GM21528 (cell line): ENCODE data around the gene PPIA.
"Not testable (repeated sequence)": the region's sequence is repeated elsewhere in the genome, so short reads cannot be mapped to it uniquely, and the experiment has no call there.

Experiments used
- ATAC-seq: cut with Tn5 transposase; IDR thresholded peaks from one replicate; pipeline ENCODE4 v1.9.1; 2021; ENCODE audit warnings: mild to moderate bottlenecking, moderate library complexity; ENCODE audit not compliant: unreplicated experiment, low FRiP score

PPIA gene

DNA sequence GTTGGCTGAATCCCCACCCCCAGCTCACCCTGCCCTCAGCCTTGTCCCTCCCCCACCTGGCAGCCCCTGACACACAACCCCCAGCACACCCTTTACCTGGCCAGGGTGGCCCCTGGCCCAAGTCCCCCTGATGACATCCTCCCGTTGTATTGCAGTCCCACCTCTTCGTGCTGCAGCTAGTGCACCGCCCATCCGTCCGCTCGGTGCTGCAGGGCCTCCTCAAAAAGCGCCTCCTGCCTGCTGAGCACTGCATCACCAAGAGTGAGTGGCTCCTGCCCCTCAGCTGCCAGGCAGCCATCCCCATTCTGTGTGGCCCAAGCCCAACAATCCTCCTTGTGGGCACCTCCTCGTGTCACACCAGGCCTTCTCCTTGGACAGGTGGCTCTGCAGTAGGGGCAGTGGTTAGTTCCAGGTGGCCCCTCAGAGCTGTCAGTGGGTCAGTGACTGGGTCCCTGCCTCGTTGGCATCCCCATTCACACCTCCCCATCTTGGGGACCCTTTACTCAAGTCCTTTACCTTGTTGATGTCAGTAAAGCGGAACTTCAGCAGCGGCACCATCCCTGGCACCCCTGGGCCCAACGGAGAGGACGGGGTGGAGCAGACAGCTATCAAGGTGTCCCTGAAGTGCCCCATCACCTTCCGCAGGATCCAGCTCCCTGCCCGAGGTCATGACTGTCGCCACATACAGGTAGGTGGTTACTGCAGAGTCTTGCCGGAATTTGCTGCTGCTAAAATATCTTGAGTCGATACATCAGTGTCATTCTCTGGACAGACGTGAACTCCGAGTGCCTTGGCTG is 33.6 kb upstream of the PPIA start:
- ATAC-seq, result no peak

DNA sequence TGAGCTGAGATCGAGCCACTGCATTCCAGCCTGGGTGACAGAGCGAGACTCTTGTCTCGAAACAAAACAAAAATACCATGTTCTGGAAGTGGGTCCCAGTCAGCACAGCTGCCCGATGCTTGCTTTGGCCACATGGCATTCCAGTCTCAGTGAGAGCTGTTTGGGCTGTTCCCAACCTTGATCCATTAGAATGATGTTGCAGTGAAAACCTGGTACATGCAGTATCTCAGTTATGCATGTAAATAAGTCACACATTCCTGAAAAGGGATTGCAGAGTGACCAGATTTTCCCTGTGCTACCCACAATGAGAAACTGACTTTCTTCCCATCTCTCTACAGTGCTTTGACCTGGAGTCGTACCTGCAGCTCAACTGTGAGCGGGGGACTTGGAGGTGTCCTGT is 32.4 kb upstream of the PPIA start:
- no peak for ATAC-seq

DNA sequence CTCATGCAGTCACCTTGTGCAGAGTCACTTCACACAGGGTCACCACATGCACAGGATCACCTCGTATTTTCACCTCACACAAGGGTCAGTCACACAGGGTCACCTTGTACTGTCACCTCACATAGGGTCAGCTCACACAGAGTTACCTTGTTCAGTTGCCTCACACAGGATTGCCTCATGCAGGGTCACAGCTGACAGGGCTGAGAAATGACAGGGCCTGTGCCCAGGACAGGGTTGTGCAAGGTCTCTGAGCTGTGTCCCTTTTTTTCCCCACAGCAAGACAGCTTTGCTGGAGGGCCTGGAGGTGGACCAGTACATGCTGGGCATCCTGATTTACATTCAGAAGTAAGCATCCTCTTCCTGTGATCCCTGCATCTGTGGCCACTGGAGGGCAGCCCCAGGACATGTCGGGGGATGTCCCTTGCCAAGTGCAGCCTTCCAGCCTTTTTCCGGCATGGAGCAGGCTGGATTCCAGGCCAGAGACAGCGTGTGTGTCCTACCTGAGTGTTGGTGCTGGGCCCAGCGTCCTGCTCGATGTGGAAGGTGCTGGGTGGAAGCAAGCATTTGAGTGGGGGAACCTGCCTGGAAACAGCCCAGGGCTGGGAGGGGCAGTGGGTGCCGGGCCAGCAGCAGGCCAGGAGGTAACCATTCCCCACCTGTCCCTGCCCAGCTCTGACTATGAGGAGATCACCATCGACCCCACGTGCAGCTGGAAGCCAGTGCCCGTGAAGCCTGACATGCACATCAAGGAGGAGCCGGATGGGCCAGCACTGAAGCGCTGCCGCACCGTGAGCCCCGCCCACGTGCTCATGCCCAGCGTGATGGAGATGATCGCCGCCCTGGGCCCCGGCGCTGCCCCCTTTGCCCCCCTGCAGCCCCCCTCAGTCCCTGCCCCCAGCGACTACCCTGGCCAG is 31.6 kb upstream of the PPIA start:
- no peak for ATAC-seq

DNA sequence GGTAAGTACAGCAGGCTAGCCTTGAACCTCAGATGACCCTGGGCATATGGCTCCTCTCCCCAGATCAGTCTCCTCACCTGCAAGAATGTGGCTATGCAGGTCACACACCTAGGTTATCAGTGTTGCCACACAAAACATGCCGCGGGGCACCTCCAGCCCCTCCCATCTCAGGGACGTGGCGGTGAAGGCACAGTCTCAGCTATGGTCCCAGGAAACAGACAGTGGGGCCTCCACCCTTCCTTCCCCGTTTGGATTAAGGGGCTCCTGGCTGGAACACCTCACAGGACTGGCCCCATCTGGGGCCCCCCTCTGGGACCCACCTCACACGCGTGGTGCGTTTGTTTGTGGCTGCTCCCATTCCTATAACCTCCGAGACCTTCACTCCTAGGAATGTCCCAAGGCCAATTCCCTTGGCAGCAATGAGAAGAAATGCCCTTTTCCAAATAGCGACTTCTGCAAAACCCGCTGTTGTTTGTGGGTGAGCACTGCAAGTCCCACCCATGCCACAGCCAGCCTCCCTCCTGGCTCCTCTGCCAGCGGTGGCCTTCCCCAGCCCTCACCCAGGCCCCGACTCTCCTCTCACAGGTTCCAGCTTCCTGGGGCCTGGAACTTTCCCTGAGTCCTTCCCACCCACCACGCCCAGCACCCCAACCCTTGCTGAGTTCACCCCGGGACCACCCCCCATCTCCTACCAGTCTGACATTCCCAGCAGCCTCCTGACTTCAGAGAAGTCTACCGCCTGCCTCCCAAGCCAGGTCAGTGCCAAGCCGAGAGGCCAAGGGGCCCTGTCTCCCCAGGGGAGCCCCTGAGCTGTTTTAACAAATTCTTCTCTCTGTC is 30.7 kb upstream of the PPIA start:
- no peak for ATAC-seq

DNA sequence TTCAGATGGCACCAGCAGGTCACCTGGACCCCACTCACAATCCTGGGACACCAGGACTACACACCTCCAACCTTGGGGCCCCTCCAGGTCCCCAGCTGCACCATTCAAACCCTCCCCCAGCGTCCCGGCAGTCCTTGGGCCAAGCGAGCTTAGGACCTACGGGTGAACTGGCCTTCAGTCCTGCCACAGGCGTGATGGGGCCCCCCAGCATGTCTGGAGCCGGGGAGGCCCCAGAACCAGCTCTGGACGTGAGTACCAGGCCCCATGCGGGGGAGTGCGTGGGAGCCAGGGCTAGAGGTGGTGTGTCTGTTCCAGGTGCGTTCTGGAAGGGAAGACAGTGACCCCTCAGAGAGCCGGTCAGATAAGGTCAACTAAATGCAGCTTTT is 30.1 kb upstream of the PPIA start:
- ATAC-seq, result no peak

DNA sequence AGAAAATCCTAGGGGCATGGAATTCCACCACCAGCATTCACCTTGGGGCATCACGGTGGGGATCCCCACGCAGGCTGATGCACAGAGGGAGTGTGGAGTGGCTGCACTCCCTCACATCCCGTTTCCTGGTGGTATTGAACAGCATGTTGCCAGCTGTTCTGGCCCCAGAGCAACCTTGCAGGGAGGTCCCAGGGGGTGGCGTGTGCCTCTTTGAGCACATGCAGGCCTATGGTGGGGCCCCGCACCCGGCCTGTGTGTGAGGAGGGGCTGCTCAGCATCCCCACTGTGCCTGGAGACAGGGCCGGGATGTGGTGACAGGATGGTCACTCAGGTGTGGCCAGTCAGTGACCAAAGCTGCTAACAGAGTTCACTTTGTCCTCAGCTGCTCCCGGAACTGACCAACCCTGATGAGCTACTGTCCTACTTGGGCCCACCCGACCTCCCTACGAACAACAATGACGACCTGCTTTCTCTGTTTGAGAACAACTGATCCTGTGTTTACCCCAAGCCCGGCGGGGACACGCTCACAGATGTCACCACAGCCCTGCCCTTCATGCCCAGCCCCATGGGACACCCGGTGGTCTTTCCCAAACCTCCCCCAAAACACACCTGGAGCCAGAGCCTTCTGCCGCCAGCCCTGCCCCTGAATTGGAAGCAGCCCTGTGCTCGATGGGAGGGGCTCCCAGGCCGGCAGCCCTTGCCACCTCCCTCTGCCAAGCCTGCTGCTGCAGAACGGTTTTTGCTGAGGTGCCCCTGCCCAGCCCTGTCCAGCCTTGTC is 29.2 kb upstream of the PPIA start:
- no peak for ATAC-seq

DNA sequence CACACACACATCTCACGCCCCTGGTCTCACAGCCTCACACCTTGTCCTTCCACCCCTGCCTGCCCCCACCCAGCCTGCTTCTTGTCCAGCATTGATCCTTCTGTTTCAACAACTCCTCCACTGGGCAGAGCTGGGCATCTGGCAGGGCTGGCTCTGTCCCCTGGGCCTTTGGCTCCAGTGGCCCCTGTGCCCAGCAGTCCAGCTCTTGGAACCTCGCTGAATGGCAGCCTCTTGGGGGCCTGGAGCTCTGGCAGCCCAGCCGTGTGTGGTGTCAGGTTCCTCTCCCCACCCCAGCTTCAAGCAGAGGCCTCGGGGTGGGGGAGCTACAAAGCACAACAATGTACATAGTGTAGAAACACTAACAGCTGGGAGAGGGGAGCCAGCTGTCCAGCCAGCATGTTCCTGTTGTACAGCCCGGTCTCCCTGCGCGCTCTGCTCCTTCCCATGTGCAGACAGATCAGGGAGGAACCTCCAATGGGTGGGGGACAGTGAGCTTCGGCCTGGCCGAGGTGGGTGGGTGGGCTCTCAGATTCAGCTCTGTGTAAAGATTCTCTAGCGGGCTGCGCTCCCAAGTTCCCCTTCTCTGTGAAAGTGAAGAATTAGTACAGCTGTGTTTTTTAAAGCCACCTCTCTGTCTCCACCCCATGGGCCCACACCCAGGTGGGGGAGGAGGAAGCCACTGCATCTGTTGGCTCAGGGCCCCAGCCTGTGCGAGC is 28.4 kb upstream of the PPIA start:
- ATAC-seq, result no peak

DNA sequence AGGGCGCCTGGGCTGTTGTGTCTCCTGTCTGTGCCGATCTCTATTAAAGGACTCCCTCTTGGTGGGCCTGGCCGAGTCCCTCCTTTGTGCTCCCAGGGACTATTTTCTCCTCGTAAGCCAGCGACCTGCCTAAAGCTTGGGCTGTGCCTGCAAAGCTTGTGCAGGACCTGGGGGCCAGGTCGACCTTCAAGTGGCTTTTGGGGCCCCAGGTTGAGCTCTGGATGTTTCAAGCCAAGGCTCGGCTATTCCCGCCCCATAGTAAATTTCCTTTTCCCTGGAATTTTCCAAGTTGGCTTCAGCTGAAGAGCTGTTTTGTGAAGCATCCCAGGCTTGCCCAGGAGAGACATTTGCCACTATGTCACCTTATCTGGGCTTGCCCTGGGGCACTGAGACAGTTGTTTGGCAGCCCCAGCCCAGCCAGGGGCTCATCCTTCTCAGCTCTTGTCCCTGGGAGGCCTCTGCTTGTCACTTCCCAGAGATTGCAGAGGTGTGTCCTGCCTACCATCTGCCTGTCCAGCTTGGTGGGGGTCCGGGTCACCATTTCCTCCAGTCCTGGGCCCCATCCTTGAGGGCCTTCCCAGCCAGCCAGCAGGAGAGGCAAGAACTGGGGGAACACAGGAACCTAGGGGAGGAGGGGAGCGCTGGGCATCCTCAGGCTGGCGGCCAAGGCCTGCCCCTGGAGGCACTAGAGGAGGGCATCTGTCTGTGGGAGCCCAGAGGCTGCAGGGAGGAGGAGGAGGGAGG is 27.7 kb upstream of the PPIA start:
- no peak for ATAC-seq

DNA sequence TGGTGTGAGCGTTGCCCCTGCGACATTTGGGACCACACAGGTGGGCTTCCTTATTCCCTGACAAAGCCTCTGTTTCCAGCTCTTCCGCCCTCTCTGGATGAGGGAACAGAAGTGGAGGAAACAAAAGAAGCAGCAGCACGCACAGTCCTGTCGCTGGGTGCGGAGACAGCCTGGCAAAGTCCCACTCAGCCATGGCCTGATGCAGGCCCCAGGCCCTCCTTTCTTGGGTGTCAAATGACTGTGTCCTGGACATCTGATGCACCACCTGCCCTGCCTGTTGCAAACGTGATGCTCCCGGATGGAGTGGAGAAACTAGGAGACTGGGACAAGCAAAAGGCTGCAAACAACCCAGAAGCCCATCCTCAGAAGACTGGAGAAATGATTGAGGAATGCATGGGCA is 27.1 kb upstream of the PPIA start:
- no peak for ATAC-seq

DNA sequence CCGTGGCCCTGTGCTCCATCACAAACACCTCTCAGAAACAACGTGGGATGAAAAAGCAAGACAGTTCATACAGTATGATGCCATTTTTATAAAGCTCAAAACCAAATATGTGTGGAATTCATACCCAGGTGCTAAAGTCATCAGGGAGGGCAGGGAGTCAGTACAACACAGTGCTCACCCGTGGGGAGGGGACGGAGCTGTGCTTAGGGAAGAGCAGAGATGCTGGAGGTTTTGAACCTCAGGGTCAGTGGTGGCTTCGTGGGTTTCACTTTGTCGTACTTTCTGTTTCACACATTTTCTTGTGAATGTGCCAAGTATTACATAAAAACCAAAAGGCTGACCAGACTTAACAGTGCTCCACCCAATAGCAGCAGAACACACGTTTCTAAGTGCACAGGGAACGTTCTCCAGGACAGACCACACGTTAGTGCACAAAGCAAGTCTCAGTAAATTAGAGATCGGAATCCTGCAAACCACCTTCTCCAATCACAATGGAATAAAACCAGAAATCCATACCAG is 26.6 kb upstream of the PPIA start:
- peak; percentile 78 for ATAC-seq

DNA sequence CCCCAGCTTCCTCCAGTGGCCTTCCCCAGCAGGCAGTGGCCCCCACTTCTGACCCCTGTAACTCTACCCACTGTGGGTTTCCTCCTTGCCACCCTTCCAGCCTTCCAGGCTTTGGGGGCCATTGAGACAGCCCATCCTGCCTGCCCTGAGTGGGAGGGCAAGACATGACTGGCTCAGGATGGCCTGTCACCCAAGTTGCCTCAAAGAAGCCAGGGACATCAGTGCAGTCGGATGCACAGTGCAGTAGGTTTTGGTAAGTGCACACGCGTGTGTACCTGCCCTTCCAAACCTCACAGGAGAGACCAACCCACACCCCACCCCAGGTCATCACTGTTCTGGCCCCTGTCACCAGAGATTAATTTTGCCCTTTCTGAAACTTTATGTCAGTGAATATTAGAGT is 25.1 kb upstream of the PPIA start:
- no peak for ATAC-seq

DNA sequence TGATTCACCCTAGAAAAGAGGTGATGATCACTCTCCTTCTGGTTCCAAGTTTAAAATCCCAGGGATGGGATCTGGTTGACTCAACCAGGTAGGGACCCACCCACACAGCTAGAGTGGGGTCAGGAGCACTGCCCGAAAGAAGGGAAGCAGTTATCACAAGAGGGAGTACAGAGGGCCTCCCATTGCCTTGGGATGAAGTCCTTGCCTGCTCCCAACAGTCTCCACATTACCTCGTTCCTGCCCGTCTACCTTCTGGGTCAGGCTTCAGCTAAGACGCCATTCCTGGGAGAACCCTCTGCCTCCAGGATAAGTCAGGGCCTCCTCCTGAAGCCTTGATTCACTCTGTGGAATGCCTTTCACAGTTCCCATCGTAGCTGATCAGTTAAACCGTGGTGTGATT is 24.0 kb upstream of the PPIA start:
- no peak for ATAC-seq

DNA sequence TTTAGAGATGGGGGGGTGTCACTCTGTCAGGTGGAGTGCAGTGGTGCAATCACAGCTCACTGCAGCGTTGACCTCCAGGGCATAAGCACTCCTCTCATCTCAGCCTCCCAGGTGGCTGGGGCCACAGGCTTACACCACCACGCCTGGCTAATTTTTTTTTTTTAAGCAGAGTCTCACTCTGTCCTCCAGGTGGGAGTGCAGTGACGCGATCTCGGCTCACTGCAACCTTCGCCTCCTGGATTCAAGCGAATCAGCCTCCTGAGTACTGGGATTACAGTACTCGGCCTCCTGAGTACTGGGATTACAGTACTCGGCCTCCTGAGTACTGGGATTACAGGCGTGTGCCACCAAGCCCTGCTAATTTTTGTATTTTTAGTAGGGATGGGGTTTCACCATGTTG is 23.6 kb upstream of the PPIA start:
- ATAC-seq, result no peak

DNA sequence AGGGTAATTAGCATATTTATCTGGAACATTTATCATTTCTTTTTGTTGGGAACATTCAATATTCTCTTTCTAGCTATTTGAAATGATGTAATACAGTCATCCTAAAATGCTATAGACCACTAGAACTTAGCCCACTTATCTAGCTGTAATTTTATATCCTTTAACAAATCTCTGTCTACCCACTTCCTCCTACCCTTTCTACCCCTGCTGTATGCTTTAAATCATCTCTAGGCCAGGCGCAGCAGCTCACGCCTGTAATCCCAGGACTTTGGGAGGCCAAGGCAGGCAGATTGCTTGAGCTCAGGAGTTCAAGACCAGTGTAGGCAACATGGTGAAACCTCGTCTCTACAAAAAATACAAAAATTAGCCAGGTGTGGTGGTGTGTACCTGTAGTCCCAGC is 22.0 kb upstream of the PPIA start:
- ATAC-seq, result not testable (repeated sequence)

DNA sequence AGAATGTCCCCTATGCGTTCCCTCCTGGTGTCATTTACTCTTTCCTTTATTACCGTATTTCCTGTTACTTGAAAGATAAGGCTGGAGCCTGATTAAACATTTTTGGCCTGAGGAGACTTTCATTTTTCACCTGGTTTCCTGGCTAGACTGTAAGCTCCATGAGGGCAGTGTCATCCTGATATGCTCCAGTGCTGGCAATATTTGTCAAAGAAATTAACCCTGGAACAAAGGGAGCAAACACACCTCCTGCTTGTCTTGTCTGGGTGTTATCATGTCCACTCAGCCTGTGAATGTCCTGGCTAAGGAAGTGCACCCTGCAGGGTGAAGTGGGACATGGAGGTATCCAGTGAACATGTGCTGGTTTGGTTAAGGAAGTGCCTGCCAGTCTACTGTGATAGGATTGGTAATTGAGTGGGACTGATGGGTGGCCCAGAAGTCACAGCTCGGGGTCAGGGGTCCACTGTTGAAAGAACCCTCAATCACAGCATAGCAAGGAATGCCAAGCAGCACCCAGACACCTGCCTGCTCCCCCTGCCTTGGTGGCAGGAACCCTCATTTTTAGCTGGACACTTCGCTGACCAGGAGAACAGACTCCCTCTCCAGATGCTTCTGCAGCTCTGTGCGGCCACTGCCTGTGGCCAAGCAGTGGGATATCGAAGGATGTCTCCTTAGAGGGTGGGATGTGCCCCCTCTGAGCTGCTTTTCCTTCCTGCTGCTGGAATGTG is 20.9 kb upstream of the PPIA start:
- ATAC-seq, result no peak

DNA sequence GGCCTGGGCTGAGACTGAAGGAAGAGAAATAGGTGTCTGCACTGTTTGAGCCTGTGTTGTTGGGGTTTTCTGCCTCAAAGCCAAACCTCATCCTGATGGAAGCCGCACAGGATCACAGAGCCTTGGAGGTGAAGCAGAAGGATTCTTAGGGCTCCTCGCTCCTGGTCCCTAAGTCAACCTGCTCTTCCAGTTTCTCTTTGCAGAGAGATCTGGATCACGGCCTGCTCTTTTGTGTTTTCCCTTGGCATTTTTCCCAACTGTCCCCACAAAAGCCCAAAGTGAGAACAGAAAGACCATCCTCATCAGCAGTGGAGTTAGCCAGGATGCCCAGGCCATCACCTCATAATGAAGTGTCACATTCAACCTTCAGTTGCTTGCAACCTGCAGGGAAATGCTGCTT is 20.3 kb upstream of the PPIA start:
- no peak for ATAC-seq

DNA sequence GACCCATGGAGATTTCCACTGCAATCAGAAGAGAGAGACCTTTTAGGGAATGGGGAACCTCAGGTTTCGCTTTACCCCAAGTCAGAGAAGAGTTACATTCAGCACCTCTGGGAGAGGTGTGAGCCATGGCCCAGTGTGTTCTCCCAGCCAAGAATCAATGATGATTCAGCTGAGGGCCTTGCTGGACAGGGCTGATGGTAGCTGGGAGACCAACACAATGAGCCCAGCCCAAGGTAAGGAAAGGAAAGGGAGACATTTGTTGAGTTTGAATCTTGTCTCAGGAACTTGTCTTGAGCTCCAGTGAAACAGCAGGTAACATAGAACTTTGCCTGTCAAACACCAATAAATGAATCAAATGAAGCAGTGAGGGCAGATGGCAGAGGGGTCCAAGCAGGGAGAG is 14.0 kb upstream of the PPIA start:
- ATAC-seq, result no peak

DNA sequence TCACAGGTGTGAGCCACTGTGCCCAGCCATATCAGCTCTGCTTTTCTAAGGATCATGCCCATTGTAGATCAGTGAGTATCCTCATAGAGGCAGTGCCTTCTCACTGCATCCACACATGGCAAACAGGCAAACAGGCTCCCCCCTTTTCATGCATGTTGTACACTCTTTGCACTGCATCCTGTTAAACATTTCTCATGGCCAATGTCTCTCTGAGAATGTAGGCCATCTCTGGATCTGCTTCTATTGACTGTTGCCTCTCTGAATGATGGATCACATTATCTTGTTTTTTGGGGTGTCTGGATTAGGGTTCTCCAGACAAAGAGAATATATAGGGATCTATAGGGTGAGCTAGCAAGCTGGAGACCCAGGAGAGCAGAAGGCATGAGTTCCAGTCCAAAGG is 13.1 kb upstream of the PPIA start:
- no peak for ATAC-seq
